ENCODE results near the gene HIC1.

HIC1 gene

DNA sequence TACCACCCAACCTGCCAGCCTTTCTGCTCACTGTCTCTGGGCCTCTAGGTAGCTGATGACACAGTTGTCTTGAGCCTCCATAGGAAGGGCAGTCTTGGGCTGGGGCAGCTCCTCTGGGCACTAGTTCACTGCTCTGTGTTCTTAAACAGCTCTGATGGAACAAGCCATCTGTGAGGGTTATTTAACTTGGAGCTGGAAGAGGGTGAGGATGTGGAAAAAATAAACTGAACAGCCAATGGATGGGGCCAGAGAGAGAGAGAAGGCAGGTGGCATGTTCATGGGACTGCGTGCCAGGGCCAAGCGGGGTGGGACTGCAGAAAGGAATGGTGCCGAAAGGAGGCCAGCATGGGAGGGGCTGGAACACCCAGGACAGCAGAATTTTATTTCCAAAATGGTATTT is 52.6 kb downstream of the HIC1 start:
- DNase-seq = peak; percentile 19

DNA sequence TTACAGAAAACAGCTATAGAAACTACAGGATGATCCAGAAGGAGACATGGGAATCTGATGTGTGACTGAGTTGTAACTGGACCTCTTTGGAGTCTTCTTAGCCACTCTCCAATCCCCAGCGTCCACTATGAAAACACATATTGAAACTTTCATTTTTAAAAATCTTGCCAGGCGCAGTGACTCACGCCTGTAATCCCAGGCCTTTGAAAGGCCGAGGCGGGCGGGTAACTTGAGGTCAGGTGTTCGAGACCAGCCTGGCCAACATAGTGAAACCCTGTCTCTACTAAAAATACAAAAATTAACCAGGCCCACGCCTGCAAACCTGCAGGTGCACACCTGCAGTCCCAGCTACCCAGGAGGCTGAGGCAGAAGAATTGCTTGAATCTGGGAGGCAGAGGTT is 53.3 kb downstream of the HIC1 start:
- no peak for DNase-seq

DNA sequence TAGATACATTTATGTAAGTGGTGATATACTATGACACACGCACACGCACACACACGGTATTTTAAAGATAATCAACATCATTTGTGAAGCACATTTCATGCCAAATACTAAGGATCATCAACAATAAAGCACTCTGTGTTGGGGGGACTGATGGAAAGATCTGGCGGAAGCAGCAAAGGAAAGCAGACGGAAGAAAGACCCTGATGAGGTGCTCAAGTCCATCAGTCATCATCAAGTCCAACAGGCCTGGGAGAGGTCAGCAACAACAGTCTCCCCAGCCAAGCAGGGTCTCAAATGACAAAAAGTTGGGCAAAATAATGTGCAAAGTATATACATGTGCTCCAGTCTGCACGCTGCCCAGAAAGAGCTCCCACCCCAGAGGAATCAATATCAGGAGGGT is 55.5 kb downstream of the HIC1 start:
- DNase-seq = no peak

DNA sequence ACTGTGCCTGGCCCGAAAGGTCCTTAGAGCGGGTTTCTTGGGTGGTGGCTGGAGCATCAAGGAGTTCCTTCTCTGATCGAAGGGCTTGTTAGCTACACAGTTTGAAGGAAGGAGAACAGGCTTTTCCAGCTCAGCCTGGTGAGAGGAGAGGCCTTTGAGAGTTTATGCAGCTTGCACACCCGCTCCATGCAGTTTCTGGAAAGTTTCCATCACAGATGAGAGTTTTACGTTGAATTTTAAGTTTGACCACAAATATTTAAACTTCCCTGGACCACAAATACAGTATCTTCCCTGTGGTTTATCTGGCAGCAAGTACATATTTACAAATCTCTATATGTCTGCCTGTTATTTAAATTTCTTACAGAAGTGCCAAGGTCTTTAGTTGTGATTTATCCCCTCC is 56.8 kb downstream of the HIC1 start:
- no peak for DNase-seq

Measured in DMS 273 treated with DMSO at 0.1 percent for 48 hours (cell line).